Immature natural killer cell (primary cell): Measurements from ENCODE around the gene NUDT13. TPM values are rescaled to one million over a fixed set of nuclear protein-coding genes. Genes with fewer than 3 reads are reported as not detected.

ENCODE experiments used
- DNase-seq, 3 donors: peaks; one replicate each; pipeline ENCODE4 v3.0.0; 2022; ENCODE audit warnings: mixed read lengths in 1 of 3
- H3K27ac Mint-ChIP-seq, 6 donors: one replicate each; pipeline ENCODE4 v1.8.0; 2020; ENCODE audit warnings: mixed read lengths in 6 of 6, mild to moderate bottlenecking in 5 of 6, inconsistent platforms in 4 of 6, moderate library complexity in 3 of 6
- H3K27me3 Mint-ChIP-seq, 3 donors: one replicate each; pipeline ENCODE4 v1.8.0; 2020 to 2021; ENCODE audit warnings: low read depth in 3 of 3, mild to moderate bottlenecking in 3 of 3, mixed read lengths in 3 of 3, moderate library complexity in 3 of 3, inconsistent platforms in 1 of 3
- H3K36me3 Mint-ChIP-seq, 3 donors: one replicate each; pipeline ENCODE4 v1.8.0; 2020; ENCODE audit warnings: mixed read lengths in 3 of 3, inconsistent platforms in 2 of 3, mild to moderate bottlenecking in 2 of 3
- H3K4me1 Mint-ChIP-seq, 2 donors: one replicate each; pipeline ENCODE4 v1.8.0; 2020; ENCODE audit warnings: inconsistent platforms in 2 of 2, mild to moderate bottlenecking in 2 of 2, mixed read lengths in 2 of 2, moderate library complexity in 1 of 2
- H3K4me3 Mint-ChIP-seq, 5 donors: one replicate each; pipeline ENCODE4 v1.8.0; 2020; ENCODE audit warnings: mild to moderate bottlenecking in 5 of 5, mixed read lengths in 5 of 5, inconsistent platforms in 3 of 5, moderate library complexity in 3 of 5
- H3K9me3 Mint-ChIP-seq, 6 donors: one replicate each; pipeline ENCODE4 v1.8.0; 2020; ENCODE audit warnings: mild to moderate bottlenecking in 6 of 6, mixed read lengths in 6 of 6, inconsistent platforms in 4 of 6, moderate library complexity in 3 of 6
- polyA plus RNA-seq, 3 donors: library from polyadenylated mRNA; unstranded; fragments of 300-500 nt; fragmentation: Illumina TruSeq; gene quantifications; one replicate each; pipeline ENCODE4 v1.2.3, GENCODE V29; 2021

NUDT13 gene
- polyA plus RNA-seq, 3 donors from 2014 or later: 0.77 to 1.2 TPM; not detected in 1

- no peak overlapping the region for H3K4me3 Mint-ChIP-seq
- peak; percentile 48 to 59 (median 53) for DNase-seq
- peaks cover 12 to 19% (median 18%) of the 10 kb centered on the region in 3 donors for H3K36me3 Mint-ChIP-seq
- H3K9me3 Mint-ChIP-seq: no peaks in the 10 kb centered on the region
- H3K27me3 Mint-ChIP-seq: peaks cover 0 to 5% (median 2%) of the 10 kb centered on the region in 3 donors
- peak overlapping the region in 5 of 6 donors; percentile 17 to 64 (median 45) for H3K27ac Mint-ChIP-seq
- peaks cover 19 to 41% of the 10 kb centered on the region in 2 donors for H3K4me1 Mint-ChIP-seq
Measured at GRCh38 chr10:73159038-73159648, 48.9 kb downstream of the NUDT13 start.

GRCh38 chr10:73161079-73161478 is 50.8 kb downstream of the NUDT13 start:
- Mint-ChIP-seq H3K27ac (peak overlapping the region in 2 of 6 donors; percentile 10 to 58), H3K9me3 (no peaks in the 10 kb centered on the region), H3K4me3 (no peak overlapping the region), H3K27me3 (peaks cover 0 to 2% (median 0%) of the 10 kb centered on the region in 3 donors), H3K36me3 (peaks cover 8 to 15% (median 14%) of the 10 kb centered on the region in 3 donors), H3K4me1 (peaks cover 27 to 53% of the 10 kb centered on the region in 2 donors)
- DNase-seq: no peak

GRCh38 chr10:73161662-73162061 is 51.4 kb downstream of the NUDT13 start:
- Mint-ChIP-seq H3K36me3 (peaks cover 5 to 9% (median 8%) of the 10 kb centered on the region in 3 donors), H3K4me3 (no peak overlapping the region), H3K27me3 (peaks cover 0 to 2% (median 0%) of the 10 kb centered on the region in 3 donors), H3K4me1 (peaks cover 33 to 59% of the 10 kb centered on the region in 2 donors), H3K9me3 (no peaks in the 10 kb centered on the region), H3K27ac (peak overlapping the region in 2 of 6 donors; percentile 19 to 32)
- no peak for DNase-seq

GRCh38 chr10:73163096-73163495 is 52.8 kb downstream of the NUDT13 start:
- H3K36me3 Mint-ChIP-seq: peaks cover 0 to 8% (median 7%) of the 10 kb centered on the region in 3 donors
- no peak overlapping the region for H3K4me3 Mint-ChIP-seq

GRCh38 chr10:73166972-73167371 is 56.7 kb downstream of the NUDT13 start:
- Mint-ChIP-seq H3K27me3 (peaks cover 3 to 8% (median 7%) of the 10 kb centered on the region in 3 donors), H3K9me3 (no peaks in the 10 kb centered on the region), H3K4me1 (peaks cover 40 to 56% of the 10 kb centered on the region in 2 donors), H3K4me3 (peak overlapping the region; percentile 98 to 100 (median 100)), H3K27ac (peak overlapping the region; percentile 99 to 100 (median 100)), H3K36me3 (peaks cover 0 to 3% (median 0%) of the 10 kb centered on the region in 3 donors)
- DNase-seq: no peak

More at GRCh38 chr10:73163096-73163495, 52.8 kb downstream of the NUDT13 start:
- Mint-ChIP-seq H3K27me3 (peaks cover 3 to 8% (median 5%) of the 10 kb centered on the region in 3 donors), H3K9me3 (no peaks in the 10 kb centered on the region), H3K4me1 (peaks cover 46 to 73% of the 10 kb centered on the region in 2 donors), H3K27ac (peak overlapping the region in 2 of 6 donors; percentile 10 to 68)
- DNase-seq: no peak

- no peaks in the 10 kb centered on the region for H3K9me3 Mint-ChIP-seq
- H3K4me1 Mint-ChIP-seq: peaks cover 37 to 52% of the 10 kb centered on the region in 2 donors
- H3K27ac Mint-ChIP-seq: peak overlapping the region; percentile 99 to 100 (median 100)
- H3K4me3 Mint-ChIP-seq: peak overlapping the region; percentile 98 to 100 (median 100)
- no peaks in the 10 kb centered on the region for H3K36me3 Mint-ChIP-seq
- peaks cover 3 to 8% (median 7%) of the 10 kb centered on the region in 3 donors for H3K27me3 Mint-ChIP-seq
- no peak for DNase-seq
Measured at GRCh38 chr10:73167458-73167782, 57.2 kb downstream of the NUDT13 start.

GRCh38 chr10:73167783-73168464 is 57.7 kb downstream of the NUDT13 start, which contains the start of the genes ECD and FAM149B1:
Gene ECD, minus strand, starts transcription at chr10:73168008. Its CDS starts 4,071 bp downstream, at chr10:73163937.
Gene FAM149B1, plus strand, starts transcription at chr10:73168119. Its CDS starts 221 bp downstream, at chr10:73168340.
- Mint-ChIP-seq H3K9me3 (no peaks in the 10 kb centered on the region), H3K27ac (peak within 1 kb of the TSS; percentile 99 to 100 (median 100)), H3K36me3 (no peaks in the 10 kb centered on the region), H3K27me3 (peaks cover 3 to 8% (median 7%) of the 10 kb centered on the region in 3 donors), H3K4me3 (peak within 1 kb of the TSS; percentile 98 to 100 (median 100)), H3K4me1 (peaks cover 34 to 47% of the 10 kb centered on the region in 2 donors)
- DNase-seq: peak; percentile 91 to 92 (median 91)

GRCh38 chr10:73168465-73168803 is 58.2 kb downstream of the NUDT13 start:
- no peak for DNase-seq
- H3K27me3 Mint-ChIP-seq: peaks cover 3 to 8% (median 5%) of the 10 kb centered on the region in 3 donors
- H3K4me3 Mint-ChIP-seq: peak overlapping the region; percentile 92 to 100 (median 100)
- H3K36me3 Mint-ChIP-seq: no peaks in the 10 kb centered on the region
- H3K27ac Mint-ChIP-seq: peak overlapping the region; percentile 93 to 100 (median 96)
- no peaks in the 10 kb centered on the region for H3K9me3 Mint-ChIP-seq
- peaks cover 32 to 43% of the 10 kb centered on the region in 2 donors for H3K4me1 Mint-ChIP-seq

GRCh38 chr10:73169320-73169719 is 59.1 kb downstream of the NUDT13 start:
- peak overlapping the region in 4 of 5 donors; percentile 29 to 71 (median 56) for H3K4me3 Mint-ChIP-seq
- H3K4me1 Mint-ChIP-seq: peaks cover 32 to 38% of the 10 kb centered on the region in 2 donors
- no peaks in the 10 kb centered on the region for H3K9me3 Mint-ChIP-seq
- H3K36me3 Mint-ChIP-seq: no peaks in the 10 kb centered on the region
- peak overlapping the region in 1 of 6 donors; percentile 66 for H3K27ac Mint-ChIP-seq
- DNase-seq: no peak
- peaks cover 3 to 8% (median 5%) of the 10 kb centered on the region in 3 donors for H3K27me3 Mint-ChIP-seq

- DNase-seq: no peak
- peaks cover 6 to 8% of the 10 kb centered on the region in 2 donors for H3K4me1 Mint-ChIP-seq
- H3K36me3 Mint-ChIP-seq: peaks cover 0 to 10% (median 6%) of the 10 kb centered on the region in 3 donors
- no peaks in the 10 kb centered on the region for H3K9me3 Mint-ChIP-seq
- H3K27me3 Mint-ChIP-seq: peaks cover under 1 to 3% (median 1%) of the 10 kb centered on the region in 3 donors
- no peak overlapping the region for H3K4me3 Mint-ChIP-seq
- no peak overlapping the region for H3K27ac Mint-ChIP-seq
Measured at GRCh38 chr10:73172867-73173266, 62.6 kb downstream of the NUDT13 start.

GRCh38 chr10:73174148-73174925 is 64.1 kb downstream of the NUDT13 start:
- Mint-ChIP-seq H3K4me3 (no peak overlapping the region), H3K27ac (no peak overlapping the region), H3K27me3 (no peaks in the 10 kb centered on the region), H3K36me3 (peaks cover 0 to 11% (median 6%) of the 10 kb centered on the region in 3 donors), H3K9me3 (no peaks in the 10 kb centered on the region), H3K4me1 (no peaks in the 10 kb centered on the region)
- no peak for DNase-seq
